ENCODE results near the gene MLF2. TPM values are rescaled to one million over a fixed set of nuclear protein-coding genes. Genes with fewer than 3 reads are reported as not detected.

The MLF2 gene
- total and polyA plus RNA-seq, 2 experiments from 2014 or later, result 210 to 508 TPM

DNA sequence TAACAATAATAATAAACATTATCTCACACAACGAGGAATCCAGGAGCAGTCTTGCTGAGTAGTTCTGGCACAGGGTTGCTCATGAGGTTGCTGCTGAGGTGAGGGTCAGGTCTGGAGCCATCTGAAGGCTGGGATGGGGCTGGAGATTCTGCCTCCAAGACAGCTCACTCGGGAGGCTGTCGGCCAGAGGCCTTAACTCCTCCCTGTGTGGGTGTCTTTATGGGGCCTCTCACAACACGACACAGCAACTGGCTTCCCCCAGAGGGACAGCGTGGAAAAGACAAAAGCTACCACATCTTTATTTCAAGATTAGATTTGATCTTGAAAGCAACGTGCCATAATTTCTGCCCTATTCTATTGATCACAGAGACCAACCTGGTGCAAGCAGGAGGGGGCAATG is 29.2 kb upstream of the MLF2 start:
- Histone ChIP-seq H3K27me3 (no peaks in the 10 kb centered on the region), H3K27ac (no peak overlapping the region), H2AFZ (no peak overlapping the region)

GRCh38 chr12:6780573-6780972 is 27.6 kb upstream of the MLF2 start:
- Histone ChIP-seq H3K36me3 (replicated peaks; ENCODE audit: insufficient read depth, low read depth) (no peaks in the 10 kb centered on the region), H3K27ac (no peak overlapping the region), H4K20me1 (ENCODE audit: insufficient read depth, poor library complexity, severe bottlenecking) (no peaks in the 10 kb centered on the region), H2AFZ (no peak overlapping the region), H3K9me2 (replicated peaks; ENCODE audit: insufficient read depth) (no peaks in the 10 kb centered on the region), H3K79me2 (no peaks in the 10 kb centered on the region), H3K4me3 (no peak overlapping the region), H3K4me2 (no peak overlapping the region), H3K4me1 (ENCODE audit: insufficient read depth) (peaks cover 26% of the 10 kb centered on the region), H3K27me3 (no peaks in the 10 kb centered on the region), H3K9me3 (ENCODE audit: low read depth) (no peaks in the 10 kb centered on the region)
- peak; percentile 3 for DNase-seq (ENCODE audit: low spot score)
- TF ChIP-seq EZH2 (IDR thresholded peaks at IDR 0.05; ENCODE audit: borderline replicate concordance) (no peak), EZH2phosphoT487 (IDR thresholded peaks at IDR 0.05; ENCODE audit: low read depth, severe bottlenecking, unreplicated experiment) (no peak), CTCF (IDR thresholded peaks at IDR 0.05; ENCODE audit: poor library complexity) (no peak)
- 90% methylated on average over 6 of the region's 6 CpGs for WGBS (ENCODE audit: low lambda C conversion rate, missing lambda C conversion rate)

More for the DNA sequence above, 29.2 kb upstream of the MLF2 start:
- Histone ChIP-seq H3K4me3 (no peak overlapping the region), H3K4me2 (no peak overlapping the region), H3K4me1 (ENCODE audit: insufficient read depth) (peaks cover 16% of the 10 kb centered on the region), H4K20me1 (ENCODE audit: insufficient read depth, poor library complexity, severe bottlenecking) (no peaks in the 10 kb centered on the region), H3K79me2 (no peaks in the 10 kb centered on the region), H3K36me3 (replicated peaks; ENCODE audit: insufficient read depth, low read depth) (no peaks in the 10 kb centered on the region), H3K9me2 (replicated peaks; ENCODE audit: insufficient read depth) (no peaks in the 10 kb centered on the region), H3K9me3 (ENCODE audit: low read depth) (no peaks in the 10 kb centered on the region)
- no peak for TF ChIP-seq CTCF (IDR thresholded peaks at IDR 0.05; ENCODE audit: poor library complexity)
- no peak for TF ChIP-seq EZH2phosphoT487 (IDR thresholded peaks at IDR 0.05; ENCODE audit: low read depth, severe bottlenecking, unreplicated experiment)
- no peak for TF ChIP-seq EZH2 (IDR thresholded peaks at IDR 0.05; ENCODE audit: borderline replicate concordance)
- 73% methylated on average over 6 of the region's 6 CpGs for WGBS (ENCODE audit: low lambda C conversion rate, missing lambda C conversion rate)
- DNase-seq (ENCODE audit: low spot score), result no peak

DNA sequence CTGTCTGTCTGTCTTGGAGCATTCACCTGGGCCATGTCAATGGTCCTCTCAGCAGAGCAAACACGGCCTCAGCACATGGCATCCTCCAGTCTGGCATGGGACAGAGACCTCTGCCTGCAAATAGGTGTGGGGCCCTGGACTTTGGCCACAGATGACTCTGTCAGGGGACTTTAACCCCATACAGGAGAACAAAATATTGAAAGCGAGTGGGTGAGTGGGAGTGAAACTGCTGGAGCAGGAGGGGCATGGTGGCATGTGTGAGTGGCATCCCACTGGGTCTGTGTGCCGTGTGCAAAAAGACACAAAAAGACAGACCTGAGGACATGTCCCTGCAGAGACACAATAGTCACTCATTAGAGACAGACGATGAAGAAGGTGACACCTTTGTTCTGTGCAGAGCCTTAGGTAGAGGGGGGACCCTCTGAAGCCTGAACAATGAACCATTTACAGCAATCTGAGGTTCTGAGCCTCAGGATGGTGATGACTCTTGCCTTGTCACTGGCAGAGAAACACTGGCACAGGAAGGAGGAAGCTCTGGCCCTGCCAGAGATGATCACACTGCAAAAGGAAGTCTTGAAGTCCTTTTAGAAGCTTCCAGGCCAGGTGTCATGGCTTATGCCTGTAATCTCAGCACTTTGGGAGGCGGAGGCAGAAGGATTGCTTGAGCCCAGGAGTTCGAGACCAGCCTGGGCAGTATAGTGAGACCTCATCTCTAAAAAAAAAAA is 26.9 kb upstream of the MLF2 start:
- H3K9me3 ChIP-seq (ENCODE audit: low read depth), result no peaks in the 10 kb centered on the region
- H3K27me3 ChIP-seq, result no peaks in the 10 kb centered on the region
- no peak overlapping the region for H2AFZ ChIP-seq
- no peaks in the 10 kb centered on the region for H4K20me1 ChIP-seq (ENCODE audit: insufficient read depth, poor library complexity, severe bottlenecking)
- no peaks in the 10 kb centered on the region for H3K79me2 ChIP-seq
- H3K36me3 ChIP-seq (replicated peaks; ENCODE audit: insufficient read depth, low read depth), result no peaks in the 10 kb centered on the region
- no peaks in the 10 kb centered on the region for H3K9me2 ChIP-seq (replicated peaks; ENCODE audit: insufficient read depth)
- DNase-seq (ENCODE audit: low spot score), result peak; percentile 33
- H3K4me3 ChIP-seq, result no peak overlapping the region
- H3K4me2 ChIP-seq, result peak overlapping the region; percentile 89
- WGBS (ENCODE audit: low lambda C conversion rate, missing lambda C conversion rate), result 80% methylated on average over 6 of the region's 6 CpGs
- TF ChIP-seq EZH2 (IDR thresholded peaks at IDR 0.05; ENCODE audit: borderline replicate concordance) (no peak), EZH2phosphoT487 (IDR thresholded peaks at IDR 0.05; ENCODE audit: low read depth, severe bottlenecking, unreplicated experiment) (no peak), CTCF (IDR thresholded peaks at IDR 0.05; ENCODE audit: poor library complexity) (no peak)
- H3K27ac ChIP-seq, result peak overlapping the region; percentile 39
- H3K4me1 ChIP-seq (ENCODE audit: insufficient read depth), result peaks cover 32% of the 10 kb centered on the region
